DMS 273 (cell line): ENCODE results near the gene UBE2N.

Experiments
- DNase-seq: peaks from one replicate; lab custom pipeline; 2025; ENCODE audit not compliant: unreplicated experiment; lab: John Stamatoyannopoulos, UW

UBE2N gene

GRCh38 chr12:93361151-93361919 lies 80.4 kb downstream of the UBE2N start:
- peak; percentile 34 for DNase-seq

- DNase-seq = no peak
These were observed 81.1 kb downstream of the UBE2N start for GRCh38 chr12:93360688-93361087.

- DNase-seq = no peak
These were observed 82.9 kb downstream of the UBE2N start for GRCh38 chr12:93358821-93359220.

GRCh38 chr12:93358058-93358457 lies 83.7 kb downstream of the UBE2N start:
- no peak for DNase-seq

- DNase-seq = no peak
These were observed 85.5 kb downstream of the UBE2N start for GRCh38 chr12:93356214-93356613.
